Trophoblast cell (in vitro differentiated cells and primary cell): ENCODE data around the gene ZCCHC10.
A peak's percentile ranks its signal among the peaks of the same experiment; 100 is the strongest.

Source experiments
- DNase-seq, 2 donors: peaks; one replicate each; pipeline ENCODE4 v3.0.0-alpha.2; 2016
- H2AFZ ChIP-seq: 2 replicates; pipeline ENCODE4 v1.6.1; 2013; ENCODE audit warnings: low read length, moderate library complexity, mild to moderate bottlenecking; ENCODE audit not compliant: insufficient read depth, poor library complexity
- H2AK5ac ChIP-seq: 2 replicates; pipeline ENCODE4 v1.6.1; 2013; ENCODE audit warnings: mild to moderate bottlenecking, low read length
- H2BK120ac ChIP-seq: 2 replicates; pipeline ENCODE4 v1.6.1; 2013; ENCODE audit warnings: low read length, mild to moderate bottlenecking, moderate library complexity; ENCODE audit not compliant: insufficient read depth, poor library complexity
- H2BK12ac ChIP-seq: 2 replicates; pipeline ENCODE4 v1.6.1; 2013; ENCODE audit warnings: mild to moderate bottlenecking, low read length, moderate library complexity
- H2BK5ac ChIP-seq: 2 replicates; pipeline ENCODE4 v1.6.1; 2013; ENCODE audit warnings: low read length, low read depth, moderate library complexity, mild to moderate bottlenecking; ENCODE audit not compliant: poor library complexity
- H3K14ac ChIP-seq: 2 replicates; pipeline ENCODE4 v1.6.1; 2013; ENCODE audit warnings: mild to moderate bottlenecking, low read length
- H3K18ac ChIP-seq: 2 replicates; pipeline ENCODE4 v1.6.1; 2013; ENCODE audit warnings: mild to moderate bottlenecking, low read length
- H3K23ac ChIP-seq: 2 replicates; pipeline ENCODE4 v1.6.1; 2013; ENCODE audit warnings: low read length
- H3K27ac ChIP-seq: 2 replicates; pipeline ENCODE4 v1.5.1; 2013; ENCODE audit warnings: low read depth, mild to moderate bottlenecking, inconsistent platforms, low read length, moderate library complexity
- H3K27me3 ChIP-seq: 2 replicates; pipeline ENCODE4 v1.6.1; 2013; ENCODE audit warnings: inconsistent platforms, mild to moderate bottlenecking, low read length, moderate library complexity; ENCODE audit not compliant: insufficient read depth
- H3K36me3 ChIP-seq, 2 experiments: 1 replicate in 1 of 2; 2 replicates in 1 of 2; pipeline ENCODE4 v1.6.1; 2013; ENCODE audit warnings: low read length in 2 of 2, mild to moderate bottlenecking in 2 of 2, moderate library complexity in 1 of 2; ENCODE audit not compliant: insufficient read depth in 2 of 2, control insufficient read depth in 1 of 2
- H3K4ac ChIP-seq: 2 replicates; pipeline ENCODE4 v1.6.1; 2013; ENCODE audit warnings: low read depth, mild to moderate bottlenecking, low read length, moderate library complexity
- H3K4me1 ChIP-seq, 2 experiments: 1 replicate in 1 of 2; 2 replicates in 1 of 2; pipeline ENCODE4 v1.6.1; 2013; ENCODE audit warnings: low read length in 2 of 2, mild to moderate bottlenecking in 2 of 2, moderate library complexity in 1 of 2; ENCODE audit not compliant: insufficient read depth in 2 of 2, control insufficient read depth in 1 of 2
- H3K4me2 ChIP-seq: 2 replicates; pipeline ENCODE4 v1.6.1; 2013; ENCODE audit warnings: inconsistent platforms, mild to moderate bottlenecking, low read length, moderate library complexity
- H3K4me3 ChIP-seq: 2 replicates; pipeline ENCODE4 v1.5.1; 2013; ENCODE audit warnings: mild to moderate bottlenecking, low read depth, low read length, inconsistent platforms
- H3K79me1 ChIP-seq: one replicate; pipeline ENCODE4 v1.6.1; 2013; ENCODE audit warnings: low read length
- H3K79me2 ChIP-seq: 2 replicates; pipeline ENCODE4 v1.6.1; 2013; ENCODE audit warnings: low read length, mild to moderate bottlenecking; ENCODE audit not compliant: control insufficient read depth, insufficient read depth, poor library complexity
- H3K9ac ChIP-seq: 2 replicates; pipeline ENCODE4 v1.6.1; 2013; ENCODE audit warnings: mild to moderate bottlenecking, low read length
- H3K9me3 ChIP-seq: 2 replicates; pipeline ENCODE4 v1.6.1; 2013; ENCODE audit warnings: low read depth, mild to moderate bottlenecking, control low read depth, inconsistent platforms, low read length; ENCODE audit not compliant: insufficient read depth
- H4K12ac ChIP-seq: 2 replicates; pipeline ENCODE4 v1.6.1; 2013; ENCODE audit warnings: low read depth, mild to moderate bottlenecking, low read length, moderate library complexity
- H4K8ac ChIP-seq: 2 replicates; pipeline ENCODE4 v1.6.1; 2013; ENCODE audit warnings: low read depth, mild to moderate bottlenecking, low read length, moderate library complexity
- H4K91ac ChIP-seq: one replicate; pipeline ENCODE4 v1.6.1; 2013; ENCODE audit warnings: low read depth, mild to moderate bottlenecking, low read length, moderate library complexity
- WGBS: extraction: QIAGEN DNeasy Blood & Tissue Kit; methylation state at CpG from one replicate; pipeline ENCODE4 v1.1.7; 2013; ENCODE audit warnings: missing lambda C conversion rate; ENCODE audit not compliant: insufficient read length, insufficient coverage; ENCODE audit errors: extremely low coverage; 5-methylcytosine and 5-hydroxymethylcytosine counted together

Gene ZCCHC10

GRCh38 chr5:133051542-133052316 lies 25.4 kb upstream of the ZCCHC10 start, which contains the start of gene HSPA4:
TSS of gene HSPA4 (plus strand) at chr5:133052013. CDS start at chr5:133052251, 238 bp downstream.
- Histone ChIP-seq H3K27ac (peak within 1 kb of the TSS; percentile 99), H2BK120ac (peak within 1 kb of the TSS; percentile 81), H3K9ac (peak within 1 kb of the TSS; percentile 97), H4K91ac (peak within 1 kb of the TSS; percentile 94), H3K23ac (no peak within 1 kb of the TSS), H2AFZ (peak within 1 kb of the TSS; percentile 93), H2BK5ac (peak within 1 kb of the TSS; percentile 92), H3K4me1 (peaks cover 3 to 8% of the 10 kb centered on the region in 2 experiments), H3K27me3 (no peaks in the 10 kb centered on the region), H3K79me2 (peaks cover 33% of the 10 kb centered on the region), H3K14ac (peak within 1 kb of the TSS; percentile 94), H3K9me3 (no peaks in the 10 kb centered on the region), H3K79me1 (peaks cover 15% of the 10 kb centered on the region), H4K12ac (peak within 1 kb of the TSS; percentile 96), H3K18ac (peak within 1 kb of the TSS; percentile 89), H2AK5ac (peak within 1 kb of the TSS; percentile 33), H3K4ac (peak within 1 kb of the TSS; percentile 95), H4K8ac (peak within 1 kb of the TSS; percentile 96), H3K4me3 (peak within 1 kb of the TSS; percentile 97), H2BK12ac (no peak within 1 kb of the TSS), H3K36me3 (peaks cover 0 to 2% of the 10 kb centered on the region in 2 experiments), H3K4me2 (peak within 1 kb of the TSS; percentile 95)
- DNase-seq = peak; percentile 99 to 100
- no CpG with 5 or more reads among the region's 68 CpGs for WGBS

DNA sequence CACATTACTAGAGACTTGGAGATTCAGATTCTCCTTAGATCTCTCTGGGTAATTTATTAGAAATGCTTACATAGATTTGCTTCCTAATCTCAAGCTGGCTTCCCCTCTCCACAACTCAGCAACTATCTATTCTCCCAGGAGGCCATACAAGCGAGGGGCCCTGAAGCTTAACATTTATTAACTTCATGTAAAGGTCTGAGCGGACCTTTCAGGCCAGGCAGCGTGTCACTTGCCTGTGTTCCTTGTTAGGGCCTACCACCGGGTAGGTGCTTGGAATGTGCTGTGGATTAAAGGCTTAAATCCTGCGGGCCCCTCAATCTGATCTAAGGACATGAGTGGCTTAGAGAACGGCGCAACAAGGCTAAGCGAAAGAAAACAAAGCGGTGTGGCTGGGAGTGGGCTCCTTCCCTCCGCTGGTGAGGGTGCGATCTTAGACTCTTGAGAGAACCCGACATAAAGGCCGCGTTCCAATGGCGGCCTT lies 24.8 kb upstream of the ZCCHC10 start:
- peak overlapping the region; percentile 93 for H2AFZ ChIP-seq
- no CpG with 5 or more reads among the region's 15 CpGs for WGBS
- H3K4me3 ChIP-seq = peak overlapping the region; percentile 87
- no peak for DNase-seq
- H4K91ac ChIP-seq = peak overlapping the region; percentile 94
- peak overlapping the region; percentile 71 for H3K4ac ChIP-seq
- H3K27ac ChIP-seq = peak overlapping the region; percentile 99
- peaks cover 0 to 2% of the 10 kb centered on the region in 2 experiments for H3K36me3 ChIP-seq
- peak overlapping the region; percentile 31 for H2AK5ac ChIP-seq
- peak overlapping the region; percentile 96 for H4K12ac ChIP-seq
- peak overlapping the region; percentile 93 for H3K14ac ChIP-seq
- peaks cover 30% of the 10 kb centered on the region for H3K79me2 ChIP-seq
- H3K18ac ChIP-seq = peak overlapping the region; percentile 89
- H2BK12ac ChIP-seq = no peak overlapping the region
- peaks cover 3 to 8% of the 10 kb centered on the region in 2 experiments for H3K4me1 ChIP-seq
- H3K23ac ChIP-seq = no peak overlapping the region
- peak overlapping the region; percentile 92 for H2BK5ac ChIP-seq
- H2BK120ac ChIP-seq = peak overlapping the region; percentile 81
- no peaks in the 10 kb centered on the region for H3K27me3 ChIP-seq
- H3K9me3 ChIP-seq = no peaks in the 10 kb centered on the region
- peak overlapping the region; percentile 91 for H3K4me2 ChIP-seq
- peak overlapping the region; percentile 82 for H3K9ac ChIP-seq
- peak overlapping the region; percentile 96 for H4K8ac ChIP-seq
- H3K79me1 ChIP-seq = peaks cover 15% of the 10 kb centered on the region

- H3K4me2 ChIP-seq = peak overlapping the region; percentile 91
- H2BK120ac ChIP-seq = no peak overlapping the region
- no peak overlapping the region for H3K4me3 ChIP-seq
- H2AK5ac ChIP-seq = no peak overlapping the region
- no CpG with 5 or more reads among the region's 4 CpGs for whole genome bisulfite sequencing
- H2BK5ac ChIP-seq = no peak overlapping the region
- H3K27me3 ChIP-seq = no peaks in the 10 kb centered on the region
- no peak overlapping the region for H3K14ac ChIP-seq
- no peak overlapping the region for H4K12ac ChIP-seq
- peaks cover 15% of the 10 kb centered on the region for H3K79me1 ChIP-seq
- H3K9ac ChIP-seq = peak overlapping the region; percentile 55
- no peak overlapping the region for H4K91ac ChIP-seq
- no peak overlapping the region for H2BK12ac ChIP-seq
- H3K4me1 ChIP-seq = peaks cover 3 to 8% of the 10 kb centered on the region in 2 experiments
- H3K9me3 ChIP-seq = no peaks in the 10 kb centered on the region
- H2AFZ ChIP-seq = no peak overlapping the region
- H3K27ac ChIP-seq = no peak overlapping the region
- H3K36me3 ChIP-seq = peaks cover 0 to 2% of the 10 kb centered on the region in 2 experiments
- H3K23ac ChIP-seq = no peak overlapping the region
- peaks cover 28% of the 10 kb centered on the region for H3K79me2 ChIP-seq
- no peak overlapping the region for H3K4ac ChIP-seq
- H4K8ac ChIP-seq = no peak overlapping the region
- no peak for DNase-seq
- no peak overlapping the region for H3K18ac ChIP-seq
Measured at GRCh38 chr5:133050521-133050920, 24.2 kb upstream of the ZCCHC10 start.

DNA sequence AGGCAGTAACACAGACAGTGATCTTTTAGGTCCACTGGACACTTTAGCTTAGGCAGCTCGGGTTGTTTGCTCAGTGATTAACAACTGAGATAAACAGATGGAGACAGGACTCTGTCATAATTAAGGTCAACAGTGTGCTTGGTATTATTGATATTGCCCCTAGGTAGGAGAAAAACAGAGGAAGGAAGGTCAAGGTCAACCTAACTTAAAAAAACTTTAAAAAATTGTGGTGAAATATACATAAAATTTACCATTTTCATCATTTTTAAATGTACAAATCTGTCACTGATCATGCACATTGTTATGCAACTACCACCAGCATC lies 23.3 kb upstream of the ZCCHC10 start:
- Histone ChIP-seq H3K9ac (no peak overlapping the region), H3K18ac (no peak overlapping the region), H2AK5ac (no peak overlapping the region), H4K12ac (no peak overlapping the region), H3K9me3 (no peaks in the 10 kb centered on the region), H2BK12ac (no peak overlapping the region), H3K79me2 (peaks cover 28% of the 10 kb centered on the region), H3K27me3 (no peaks in the 10 kb centered on the region), H3K23ac (no peak overlapping the region), H2BK5ac (no peak overlapping the region), H3K27ac (no peak overlapping the region), H3K4ac (no peak overlapping the region), H3K14ac (no peak overlapping the region), H3K4me2 (no peak overlapping the region), H4K91ac (no peak overlapping the region), H3K79me1 (peaks cover 15% of the 10 kb centered on the region), H3K36me3 (peaks cover 0 to 2% of the 10 kb centered on the region in 2 experiments), H2AFZ (no peak overlapping the region), H3K4me1 (peaks cover 3 to 8% of the 10 kb centered on the region in 2 experiments), H4K8ac (no peak overlapping the region), H3K4me3 (no peak overlapping the region), H2BK120ac (no peak overlapping the region)
- no peak for DNase-seq
- WGBS = no CpG with 5 or more reads among the region's 1 CpG
